ENCODE results near the gene TET1. TPM values are rescaled to one million over a fixed set of nuclear protein-coding genes. Genes with fewer than 3 reads are reported as not detected.

TET1 gene
- total and polyA plus RNA-seq, 9 donors, result 5.2 to 20.6 (median 9.7) TPM

DNA sequence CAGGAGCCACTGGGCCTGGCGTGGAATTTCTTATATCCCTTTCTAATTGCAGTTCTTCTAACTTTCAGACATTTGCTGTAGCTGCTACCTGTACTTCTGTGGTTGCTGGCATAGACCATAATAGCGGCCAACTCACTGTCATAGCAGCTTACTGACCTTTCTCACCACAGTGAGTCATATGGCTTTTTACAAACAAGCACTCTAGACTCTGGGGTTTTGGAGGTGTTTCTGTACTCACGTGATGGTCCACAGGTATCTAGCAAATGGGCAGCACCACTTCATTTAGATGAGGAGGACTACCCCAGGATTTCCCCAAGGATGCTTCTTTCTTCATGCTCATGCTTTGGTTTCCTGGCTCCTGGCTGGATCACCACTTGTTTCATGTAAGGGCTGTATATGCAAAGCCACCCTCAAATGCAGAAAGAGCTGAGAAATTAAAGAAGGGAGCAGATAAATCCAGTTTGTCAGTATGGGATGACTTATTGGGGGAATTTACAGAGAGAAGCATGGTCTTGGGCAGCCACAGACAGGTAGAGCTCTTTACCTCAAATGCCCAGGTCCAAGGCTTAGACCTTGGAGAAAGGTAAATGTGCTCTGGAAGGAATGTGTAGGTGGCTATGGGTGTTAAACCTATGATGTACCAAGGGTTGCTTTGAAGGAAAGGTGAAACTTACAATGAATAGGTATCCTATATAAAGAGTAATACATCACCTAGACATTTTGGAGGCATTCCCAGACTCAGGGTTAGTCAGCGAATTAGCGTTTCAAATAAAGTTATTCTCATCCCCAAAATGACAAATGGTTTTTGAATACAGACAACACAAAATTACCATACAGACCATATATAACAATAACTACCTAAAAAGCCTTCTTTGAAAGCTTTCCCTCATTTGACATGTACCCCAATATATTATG is 16.9 kb upstream of the TET1 start:
- DNase-seq, result no peak
- whole genome bisulfite sequencing (ENCODE audit: insufficient coverage), result 75% methylated on average over 2 of the region's 5 CpGs
- H3K27me3 ChIP-seq (ENCODE audit: control insufficient read depth, insufficient read depth, low read length), result no peaks in the 10 kb centered on the region
- no peak overlapping the region for H3K4me3 ChIP-seq (ENCODE audit: low read length)
- H3K9me3 ChIP-seq (replicated peaks; ENCODE audit: control insufficient read depth, low read depth, low read length), result no peaks in the 10 kb centered on the region
- peak overlapping the region; percentile 3 for H3K27ac ChIP-seq (ENCODE audit: low read length)
- peaks cover 20% of the 10 kb centered on the region for H3K4me1 ChIP-seq (ENCODE audit: control insufficient read depth, insufficient read depth, low read length)
- no peaks in the 10 kb centered on the region for H3K36me3 ChIP-seq (ENCODE audit: control insufficient read depth, insufficient read depth, low read length)

DNA sequence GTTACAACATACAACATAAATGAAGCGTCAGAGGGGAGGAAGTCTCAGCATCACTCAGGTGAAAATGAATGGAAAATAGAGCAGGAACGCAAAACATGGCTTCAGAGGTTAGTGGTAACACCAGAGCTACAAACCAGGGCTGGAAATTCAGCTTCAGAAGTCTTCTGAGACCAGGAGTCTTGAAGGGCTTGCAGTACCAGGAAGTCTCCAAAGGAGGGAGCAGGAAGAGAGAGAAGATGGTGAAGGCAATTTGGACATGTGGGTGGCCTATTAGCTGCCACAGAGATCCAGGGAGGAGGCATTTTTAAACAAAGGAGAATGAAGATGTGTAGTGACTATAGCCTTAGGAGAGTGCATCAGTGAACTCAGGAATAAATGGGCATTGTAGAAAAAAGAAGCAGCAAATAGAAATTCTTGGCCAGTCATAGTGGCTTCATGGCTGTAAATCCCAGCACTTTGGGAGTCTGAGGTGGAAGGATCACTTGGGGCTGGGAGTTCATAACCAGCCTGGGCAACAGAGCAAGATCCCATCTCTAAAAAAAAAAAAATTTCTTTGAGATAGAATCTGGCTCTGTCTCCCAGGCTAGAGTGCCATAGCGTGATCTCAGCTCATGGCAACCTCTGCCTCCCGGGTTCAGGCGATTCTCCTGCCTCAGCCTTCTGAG is 9.3 kb upstream of the TET1 start:
- 76% methylated on average over 3 of the region's 5 CpGs for WGBS (ENCODE audit: insufficient coverage)
- Histone ChIP-seq H3K36me3 (ENCODE audit: control insufficient read depth, insufficient read depth, low read length) (no peaks in the 10 kb centered on the region), H3K4me1 (ENCODE audit: control insufficient read depth, insufficient read depth, low read length) (no peaks in the 10 kb centered on the region), H3K27me3 (ENCODE audit: control insufficient read depth, insufficient read depth, low read length) (no peaks in the 10 kb centered on the region), H3K9me3 (replicated peaks; ENCODE audit: control insufficient read depth, low read depth, low read length) (no peaks in the 10 kb centered on the region), H3K27ac (ENCODE audit: low read length) (no peak overlapping the region), H3K4me3 (ENCODE audit: low read length) (no peak overlapping the region)
- peak; percentile 76 for DNase-seq

DNA sequence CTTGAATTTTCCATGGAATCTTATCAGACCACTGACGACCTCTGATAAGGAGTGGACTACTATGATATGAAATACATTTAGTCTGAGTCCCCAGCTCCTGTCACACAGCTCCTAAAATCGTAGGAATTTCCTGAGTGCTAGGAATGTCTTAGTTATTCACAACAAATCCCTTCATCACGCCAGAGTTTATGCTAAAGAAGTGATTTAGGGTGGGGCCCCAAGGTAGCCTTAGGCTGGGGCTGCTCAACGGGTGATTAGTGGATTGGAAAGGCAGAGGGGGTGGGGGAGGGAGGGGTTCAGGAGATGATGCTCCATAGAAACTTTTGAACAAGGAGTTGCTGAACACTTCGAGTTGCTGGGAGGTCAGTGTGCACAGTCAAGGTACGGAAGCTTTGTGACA is 7.0 kb upstream of the TET1 start:
- no peaks in the 10 kb centered on the region for H3K4me1 ChIP-seq (ENCODE audit: control insufficient read depth, insufficient read depth, low read length)
- no peak overlapping the region for H3K27ac ChIP-seq (ENCODE audit: low read length)
- no peak overlapping the region for H3K4me3 ChIP-seq (ENCODE audit: low read length)
- H3K27me3 ChIP-seq (ENCODE audit: control insufficient read depth, insufficient read depth, low read length), result no peaks in the 10 kb centered on the region
- H3K9me3 ChIP-seq (replicated peaks; ENCODE audit: control insufficient read depth, low read depth, low read length), result no peaks in the 10 kb centered on the region
- no peak for DNase-seq
- no peaks in the 10 kb centered on the region for H3K36me3 ChIP-seq (ENCODE audit: control insufficient read depth, insufficient read depth, low read length)
- WGBS (ENCODE audit: insufficient coverage), result 14% methylated on average over 1 of the region's 6 CpGs

DNA sequence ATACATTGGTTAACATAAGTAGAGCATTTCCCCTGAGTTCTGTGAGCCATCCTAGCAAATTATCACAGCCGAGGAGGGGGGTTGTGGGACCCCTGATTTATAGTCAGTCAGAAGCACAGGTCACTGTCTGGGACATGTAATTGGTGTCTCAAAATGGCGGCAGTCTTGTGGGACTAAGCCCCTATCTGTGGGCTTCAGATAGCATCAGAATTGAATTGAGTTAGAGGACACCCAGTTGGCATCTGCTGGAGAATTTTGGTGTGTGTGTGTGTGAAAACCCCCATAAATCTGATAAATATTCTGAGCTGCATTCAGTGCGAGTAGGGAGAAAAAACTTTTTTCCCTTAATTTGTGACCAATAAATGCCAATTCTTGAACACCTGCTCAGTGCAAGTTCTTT is 6.5 kb upstream of the TET1 start:
- Histone ChIP-seq H3K27me3 (ENCODE audit: control insufficient read depth, insufficient read depth, low read length) (no peaks in the 10 kb centered on the region), H3K4me1 (ENCODE audit: control insufficient read depth, insufficient read depth, low read length) (no peaks in the 10 kb centered on the region), H3K9me3 (replicated peaks; ENCODE audit: control insufficient read depth, low read depth, low read length) (no peaks in the 10 kb centered on the region), H3K4me3 (ENCODE audit: low read length) (no peak overlapping the region), H3K27ac (ENCODE audit: low read length) (no peak overlapping the region), H3K36me3 (ENCODE audit: control insufficient read depth, insufficient read depth, low read length) (no peaks in the 10 kb centered on the region)
- DNase-seq, result no peak
- 55% methylated on average over 2 of the region's 3 CpGs for WGBS (ENCODE audit: insufficient coverage)

- Histone ChIP-seq H3K27ac (ENCODE audit: low read length) (no peak overlapping the region), H3K36me3 (ENCODE audit: control insufficient read depth, insufficient read depth, low read length) (no peaks in the 10 kb centered on the region), H3K27me3 (ENCODE audit: control insufficient read depth, insufficient read depth, low read length) (no peaks in the 10 kb centered on the region), H3K4me3 (ENCODE audit: low read length) (no peak overlapping the region), H3K4me1 (ENCODE audit: control insufficient read depth, insufficient read depth, low read length) (peaks cover 11% of the 10 kb centered on the region), H3K9me3 (replicated peaks; ENCODE audit: control insufficient read depth, low read depth, low read length) (no peaks in the 10 kb centered on the region)
- no peak for DNase-seq
- WGBS (ENCODE audit: insufficient coverage), result 94% methylated on average over 2 of the region's 2 CpGs
Observed at GRCh38 chr10:68558478-68558877, 1.7 kb upstream of the TET1 start.

DNA sequence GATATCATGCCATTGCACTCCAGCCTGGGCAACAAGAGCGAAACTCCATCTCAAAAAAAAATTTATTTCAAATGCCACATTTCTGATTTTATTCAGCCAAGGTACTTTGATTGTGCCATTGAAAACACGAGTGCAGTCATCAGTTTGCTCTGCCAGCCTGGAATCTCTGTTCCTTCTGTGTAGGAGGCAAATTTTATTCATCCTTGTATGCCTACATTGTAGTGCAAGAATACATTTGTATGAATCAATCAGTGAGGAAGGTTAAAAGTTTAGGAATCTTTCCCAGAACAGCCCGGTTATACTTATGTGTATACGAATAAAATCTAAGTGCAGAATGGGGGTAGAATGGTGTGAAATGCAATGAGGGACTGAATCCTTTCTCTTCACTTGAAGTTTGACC is 886 bp upstream of the TET1 start:
- WGBS (ENCODE audit: insufficient coverage), result 52% methylated on average over 3 of the region's 4 CpGs
- H3K27ac ChIP-seq (ENCODE audit: low read length), result no peak overlapping the region
- no peaks in the 10 kb centered on the region for H3K36me3 ChIP-seq (ENCODE audit: control insufficient read depth, insufficient read depth, low read length)
- H3K4me1 ChIP-seq (ENCODE audit: control insufficient read depth, insufficient read depth, low read length), result peaks cover 12% of the 10 kb centered on the region
- H3K4me3 ChIP-seq (ENCODE audit: low read length), result no peak overlapping the region
- no peak for DNase-seq
- no peaks in the 10 kb centered on the region for H3K9me3 ChIP-seq (replicated peaks; ENCODE audit: control insufficient read depth, low read depth, low read length)
- H3K27me3 ChIP-seq (ENCODE audit: control insufficient read depth, insufficient read depth, low read length), result no peaks in the 10 kb centered on the region

DNA sequence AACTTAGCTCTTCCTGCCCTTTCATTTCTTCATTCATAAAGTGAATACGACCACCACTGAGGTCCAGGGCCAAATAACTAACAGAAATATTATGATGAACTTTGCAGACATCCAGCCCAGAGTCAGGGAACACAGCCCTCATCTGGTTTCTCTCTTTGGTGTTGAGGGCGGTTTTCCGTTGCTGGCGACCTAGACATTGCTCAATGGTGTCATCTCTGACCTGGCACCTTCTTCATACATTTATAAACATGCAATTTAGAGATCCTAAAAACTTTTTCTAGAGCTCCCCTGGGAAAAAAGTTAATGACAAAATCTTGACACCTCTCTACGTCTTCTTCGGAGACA is 324 bp upstream of the TET1 start:
- no peaks in the 10 kb centered on the region for H3K9me3 ChIP-seq (replicated peaks; ENCODE audit: control insufficient read depth, low read depth, low read length)
- peaks cover 12% of the 10 kb centered on the region for H3K4me1 ChIP-seq (ENCODE audit: control insufficient read depth, insufficient read depth, low read length)
- WGBS (ENCODE audit: insufficient coverage), result no CpG with 5 or more reads among the region's 6 CpGs
- DNase-seq, result peak; percentile 84
- H3K4me3 ChIP-seq (ENCODE audit: low read length), result peak overlapping the region; percentile 80
- peak overlapping the region; percentile 71 for H3K27ac ChIP-seq (ENCODE audit: low read length)
- H3K27me3 ChIP-seq (ENCODE audit: control insufficient read depth, insufficient read depth, low read length), result no peaks in the 10 kb centered on the region
- H3K36me3 ChIP-seq (ENCODE audit: control insufficient read depth, insufficient read depth, low read length), result no peaks in the 10 kb centered on the region

GRCh38 chr10:68560943-68561864 is 1.1 kb downstream of the TET1 start:
- under 1% methylated on average over 25 of the region's 55 CpGs for WGBS (ENCODE audit: insufficient coverage)
- DNase-seq, result peak; percentile 59
- H3K27ac ChIP-seq (ENCODE audit: low read length), result peak overlapping the region; percentile 82
- no peaks in the 10 kb centered on the region for H3K27me3 ChIP-seq (ENCODE audit: control insufficient read depth, insufficient read depth, low read length)
- no peaks in the 10 kb centered on the region for H3K9me3 ChIP-seq (replicated peaks; ENCODE audit: control insufficient read depth, low read depth, low read length)
- H3K36me3 ChIP-seq (ENCODE audit: control insufficient read depth, insufficient read depth, low read length), result no peaks in the 10 kb centered on the region
- peaks cover 15% of the 10 kb centered on the region for H3K4me1 ChIP-seq (ENCODE audit: control insufficient read depth, insufficient read depth, low read length)
- H3K4me3 ChIP-seq (ENCODE audit: low read length), result peak overlapping the region; percentile 80

GRCh38 chr10:68561865-68562649 is 1.9 kb downstream of the TET1 start:
- peak; percentile 42 for DNase-seq
- WGBS (ENCODE audit: insufficient coverage), result 0% methylated on average over 2 of the region's 28 CpGs
- Histone ChIP-seq H3K4me3 (ENCODE audit: low read length) (peak overlapping the region; percentile 80), H3K9me3 (replicated peaks; ENCODE audit: control insufficient read depth, low read depth, low read length) (no peaks in the 10 kb centered on the region), H3K27me3 (ENCODE audit: control insufficient read depth, insufficient read depth, low read length) (no peaks in the 10 kb centered on the region), H3K36me3 (ENCODE audit: control insufficient read depth, insufficient read depth, low read length) (no peaks in the 10 kb centered on the region), H3K27ac (ENCODE audit: low read length) (peak overlapping the region; percentile 82), H3K4me1 (ENCODE audit: control insufficient read depth, insufficient read depth, low read length) (peaks cover 17% of the 10 kb centered on the region)
